Smooth muscle cell (in vitro differentiated cells): ENCODE measurements around the gene PIPOX. TPM values are rescaled to one million over a fixed set of nuclear protein-coding genes. Genes with fewer than 3 reads are reported as not detected.

ENCODE experiments used
- DNase-seq: peaks from one replicate; lab custom pipeline; 2025; ENCODE audit not compliant: unreplicated experiment; lab: John Stamatoyannopoulos, UW
- H2AFZ ChIP-seq: fragments of 200-600 bp; sonication (generic); 2 replicates; pipeline ENCODE4 v1.6.0; 2016; ENCODE audit warnings: antibody characterized with exemption, low read depth, mild to moderate bottlenecking
- H3F3A ChIP-seq: fragments of 200-600 bp; sonication (generic); 2 replicates; pipeline ENCODE4 v1.6.0; 2017; ENCODE audit warnings: antibody characterized with exemption, low read depth
- H3K27ac ChIP-seq: fragments of 200-600 bp; sonication (generic); 2 replicates; pipeline ENCODE4 v1.5.1; 2016; ENCODE audit warnings: low read depth, mild to moderate bottlenecking
- H3K27me3 ChIP-seq: fragments of 200-600 bp; sonication (generic); 2 replicates; pipeline ENCODE4 v1.6.1; 2016; ENCODE audit warnings: low read depth, mild to moderate bottlenecking
- H3K36me3 ChIP-seq: fragments of 200-600 bp; sonication (generic); 2 replicates; pipeline ENCODE4 v1.5.1; 2016; ENCODE audit warnings: low read depth
- H3K4me1 ChIP-seq: fragments of 200-600 bp; sonication (generic); 2 replicates; pipeline ENCODE4 v1.5.1; 2016; ENCODE audit warnings: low read depth
- H3K4me2 ChIP-seq: fragments of 200-600 bp; sonication (generic); 2 replicates; pipeline ENCODE4 v1.6.0; 2016; ENCODE audit warnings: mild to moderate bottlenecking
- H3K4me3 ChIP-seq: fragments of 200-600 bp; sonication (generic); 2 replicates; pipeline ENCODE4 v1.5.1; 2016; ENCODE audit warnings: mild to moderate bottlenecking
- H3K79me2 ChIP-seq: fragments of 200-600 bp; sonication (generic); 2 replicates; pipeline ENCODE4 v1.6.0; 2016; ENCODE audit warnings: low read depth, mild to moderate bottlenecking
- H3K9ac ChIP-seq: fragments of 200-600 bp; sonication (generic); 2 replicates; pipeline ENCODE4 v1.6.0; 2016; ENCODE audit warnings: low read depth
- H3K9me3 ChIP-seq: fragments of 200-600 bp; sonication (generic); replicated peaks from 2 replicates; pipeline ENCODE4 v1.5.1; 2016; ENCODE audit warnings: low read depth
- H4K20me1 ChIP-seq: fragments of 200-600 bp; sonication (generic); 2 replicates; pipeline ENCODE4 v1.6.0; 2016; ENCODE audit warnings: low read depth
- CTCF ChIP-seq: fragments of 200-600 bp; sonication (generic); IDR thresholded peaks from 2 replicates; pipeline ENCODE4 v1.5.1; 2017; ENCODE audit warnings: borderline replicate concordance, mild to moderate bottlenecking, antibody characterized with exemption; ENCODE audit not compliant: insufficient read depth, poor library complexity, severe bottlenecking
- WGBS: methylation state at CpG from one replicate; pipeline ENCODE4 v1.1.7; 2016; ENCODE audit warnings: low lambda C conversion rate; 5-methylcytosine and 5-hydroxymethylcytosine counted together
- polyA plus RNA-seq: library from polyadenylated mRNA; unstranded; fragments of >200 nt; fragmentation: Nextera tagmentation; extraction: Ambion mirVana; gene quantifications from 2 replicates; pipeline ENCODE4 v1.2.1, GENCODE V29; 2016
- total RNA-seq: library from RNA; depleted of rRNA; stranded (reverse); fragments of >200 nt; gene quantifications from 2 replicates; pipeline ENCODE4 v1.2.3, GENCODE V29; 2014

Gene PIPOX
- total and polyA plus RNA-seq, 2 experiments from 2014 or later = 0.63 to 1.3 TPM

- H3K27ac ChIP-seq = no peak overlapping the region
- H3K4me3 ChIP-seq = no peak overlapping the region
- no peaks in the 10 kb centered on the region for H3K36me3 ChIP-seq
- H3K4me2 ChIP-seq = no peak overlapping the region
- WGBS = 64% methylated on average over 13 of the region's 13 CpGs
- H3K4me1 ChIP-seq = peaks cover 18% of the 10 kb centered on the region
- H4K20me1 ChIP-seq = no peaks in the 10 kb centered on the region
- no peak for DNase-seq
- H3K27me3 ChIP-seq = peaks cover 58% of the 10 kb centered on the region
- no peaks in the 10 kb centered on the region for H3K9me3 ChIP-seq
- no peaks in the 10 kb centered on the region for H3K79me2 ChIP-seq
- no peaks in the 10 kb centered on the region for H3F3A ChIP-seq
- TF ChIP-seq CTCF = no peak
- H3K9ac ChIP-seq = no peak overlapping the region
- H2AFZ ChIP-seq = no peak overlapping the region
These were observed 26.4 kb upstream of the PIPOX start for GRCh38 chr17:29016345-29017210.

GRCh38 chr17:29018788-29019474 is 24.0 kb upstream of the PIPOX start:
- no peak for DNase-seq
- no peak overlapping the region for H3K4me3 ChIP-seq
- no peaks in the 10 kb centered on the region for H3K9me3 ChIP-seq
- H3K27ac ChIP-seq = no peak overlapping the region
- no peak overlapping the region for H3K4me2 ChIP-seq
- no peak overlapping the region for H3K9ac ChIP-seq
- no peak overlapping the region for H2AFZ ChIP-seq
- H3K79me2 ChIP-seq = no peaks in the 10 kb centered on the region
- H3K4me1 ChIP-seq = peaks cover 18% of the 10 kb centered on the region
- no peaks in the 10 kb centered on the region for H3F3A ChIP-seq
- peaks cover 63% of the 10 kb centered on the region for H3K27me3 ChIP-seq
- H3K36me3 ChIP-seq = no peaks in the 10 kb centered on the region
- no peak for TF ChIP-seq CTCF
- 66% methylated on average over 6 of the region's 6 CpGs for WGBS
- no peaks in the 10 kb centered on the region for H4K20me1 ChIP-seq

GRCh38 chr17:29019475-29020181 is 23.3 kb upstream of the PIPOX start:
- no peak for DNase-seq
- 17% methylated on average over 30 of the region's 39 CpGs for WGBS

More at GRCh38 chr17:29019475-29020181, 23.3 kb upstream of the PIPOX start:
- no peak overlapping the region for H2AFZ ChIP-seq
- peaks cover 18% of the 10 kb centered on the region for H3K4me1 ChIP-seq
- no peaks in the 10 kb centered on the region for H3K36me3 ChIP-seq
- TF ChIP-seq CTCF = no peak
- H3K4me2 ChIP-seq = peak overlapping the region; percentile 79
- H3F3A ChIP-seq = no peaks in the 10 kb centered on the region
- H3K9me3 ChIP-seq = no peaks in the 10 kb centered on the region
- no peaks in the 10 kb centered on the region for H3K79me2 ChIP-seq
- H3K27ac ChIP-seq = no peak overlapping the region
- no peaks in the 10 kb centered on the region for H4K20me1 ChIP-seq
- H3K9ac ChIP-seq = no peak overlapping the region
- peak overlapping the region; percentile 29 for H3K4me3 ChIP-seq
- H3K27me3 ChIP-seq = peaks cover 62% of the 10 kb centered on the region
